Hematopoietic multipotent progenitor cell (in vitro differentiated cells): ENCODE data around the gene DST. TPM values are rescaled to one million over a fixed set of nuclear protein-coding genes. Genes with fewer than 3 reads are reported as not detected.

Experiments used
- DNase-seq, 3 donors: peaks; one replicate each; pipeline ENCODE4 v3.0.0-alpha.2; 2011 to 2015; ENCODE audit warnings: low read depth in 2 of 3, low spot score in 2 of 3
- total RNA-seq: library from RNA; depleted of rRNA; stranded (reverse); fragments of >200 nt; gene quantifications from one replicate; pipeline ENCODE4 v1.2.3, GENCODE V29; 2012

The DST gene
- total RNA-seq, 1 donor = 53.3 TPM

DNA sequence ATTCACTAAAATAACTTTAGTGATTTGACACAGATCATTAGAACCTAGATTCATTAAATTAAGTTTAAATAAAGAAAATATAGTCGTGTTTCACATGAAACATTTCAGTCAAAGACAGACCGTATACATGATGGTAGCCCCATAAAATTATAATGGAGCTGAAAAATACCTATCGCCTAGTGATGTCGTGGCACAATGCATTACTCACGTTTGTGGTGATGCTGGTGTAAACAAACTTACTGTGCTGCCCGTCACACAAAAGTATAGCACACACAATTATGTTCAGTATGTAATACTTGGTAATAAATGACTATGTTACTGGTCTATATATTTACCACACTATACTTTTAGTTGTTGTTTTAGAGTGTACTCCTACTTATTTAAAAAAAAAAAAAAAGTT lies 17.3 kb downstream of the DST start:
- no peak for DNase-seq

GRCh38 chr6:56624728-56625069 lies 18.0 kb downstream of the DST start:
- no peak for DNase-seq

- DNase-seq = no peak
Measured at GRCh38 chr6:56624046-56624727, 18.5 kb downstream of the DST start.

GRCh38 chr6:56620229-56620868 lies 22.3 kb downstream of the DST start:
- no peak for DNase-seq

DNA sequence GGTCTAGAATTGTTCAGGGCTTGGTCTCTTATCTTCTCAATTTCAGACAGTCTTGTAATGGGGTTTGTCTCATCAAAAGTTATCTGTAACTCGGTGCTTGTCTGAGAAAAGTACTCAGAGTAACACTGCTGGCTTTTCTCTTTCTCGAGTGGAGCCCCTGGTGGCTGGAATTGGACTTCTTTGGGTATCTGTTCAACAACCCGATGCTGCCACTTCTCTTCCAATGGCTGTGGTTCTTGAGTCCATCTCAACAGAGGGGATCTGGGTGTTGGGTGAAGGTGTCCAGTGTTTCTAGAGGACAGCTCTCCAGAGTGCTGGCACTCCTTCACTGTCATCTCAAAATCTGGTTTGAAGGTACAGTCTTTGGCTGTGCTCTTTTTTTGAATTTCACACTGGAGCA lies 24.6 kb downstream of the DST start:
- no peak for DNase-seq

GRCh38 chr6:56616967-56617366 lies 25.7 kb downstream of the DST start:
- no peak for DNase-seq

DNA sequence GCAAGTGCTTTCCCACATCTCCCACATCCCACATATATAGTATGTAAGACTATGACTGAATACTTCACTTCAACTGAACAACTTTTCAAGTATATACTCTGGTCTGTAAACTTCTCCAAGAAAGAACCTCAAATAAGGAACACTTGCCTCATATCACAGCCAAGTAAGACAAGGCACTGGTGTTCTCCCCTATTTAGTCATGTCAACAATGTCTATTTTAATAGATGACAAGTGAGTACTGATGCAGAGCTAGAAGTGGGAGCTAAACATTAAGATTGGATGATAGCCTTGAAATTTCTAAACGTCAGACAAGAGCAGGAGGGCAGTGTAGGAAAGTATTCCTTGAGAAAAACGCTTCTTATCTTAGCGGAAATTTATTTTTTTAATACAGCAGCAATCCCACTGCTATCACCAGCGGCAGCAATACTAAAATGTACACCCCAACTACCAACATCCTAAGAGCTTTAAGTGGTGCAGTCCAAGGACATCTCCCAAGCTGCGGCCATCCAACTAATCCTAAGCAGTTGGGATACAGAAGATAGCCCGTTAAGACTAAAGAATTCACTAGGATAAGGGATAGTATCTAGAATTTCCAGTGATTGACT lies 29.3 kb downstream of the DST start:
- DNase-seq = no peak

GRCh38 chr6:56608332-56608731 lies 34.4 kb downstream of the DST start:
- DNase-seq = no peak

- DNase-seq = no peak
Measured at GRCh38 chr6:56607111-56607752, 35.5 kb downstream of the DST start.

- DNase-seq = no peak
Measured at GRCh38 chr6:56605435-56605834, 37.3 kb downstream of the DST start.

DNA sequence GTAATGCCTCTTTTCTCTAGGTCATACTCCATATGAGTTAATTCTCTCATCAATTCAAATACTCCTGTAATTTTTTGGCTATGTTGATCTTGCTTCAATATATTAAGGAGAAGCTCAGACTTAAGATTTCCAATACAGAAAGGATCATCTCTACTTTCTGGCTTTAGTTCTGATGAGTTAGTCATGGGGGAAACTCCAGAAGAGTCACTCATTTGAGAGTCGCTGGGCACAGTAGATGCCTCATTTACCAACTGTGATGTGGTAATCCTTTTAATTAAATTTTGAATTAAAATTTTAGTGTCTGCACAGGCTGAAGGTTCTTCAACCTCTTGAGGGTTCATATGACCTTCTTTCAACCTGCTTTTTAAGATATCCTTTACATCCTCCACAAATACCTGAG lies 38.5 kb downstream of the DST start:
- no peak for DNase-seq

DNA sequence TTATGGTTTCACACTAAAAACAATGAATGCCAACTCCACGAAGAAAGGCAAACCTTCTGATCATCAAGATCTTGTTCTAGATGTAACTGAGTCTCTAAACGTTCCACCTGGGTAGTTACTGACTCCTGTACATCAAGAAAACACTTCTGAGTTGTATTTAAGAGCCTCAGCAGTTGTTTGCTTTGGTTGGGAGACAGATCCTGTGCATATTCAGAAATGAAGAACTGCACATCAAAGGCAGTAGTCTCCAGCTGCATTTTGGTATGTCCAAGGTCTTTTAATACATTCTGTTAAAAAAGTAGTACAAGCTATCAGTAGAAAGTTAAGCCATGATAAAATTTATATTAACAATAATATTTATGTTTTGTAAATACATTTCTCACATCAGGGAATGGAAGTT lies 41.3 kb downstream of the DST start:
- DNase-seq = no peak

DNA sequence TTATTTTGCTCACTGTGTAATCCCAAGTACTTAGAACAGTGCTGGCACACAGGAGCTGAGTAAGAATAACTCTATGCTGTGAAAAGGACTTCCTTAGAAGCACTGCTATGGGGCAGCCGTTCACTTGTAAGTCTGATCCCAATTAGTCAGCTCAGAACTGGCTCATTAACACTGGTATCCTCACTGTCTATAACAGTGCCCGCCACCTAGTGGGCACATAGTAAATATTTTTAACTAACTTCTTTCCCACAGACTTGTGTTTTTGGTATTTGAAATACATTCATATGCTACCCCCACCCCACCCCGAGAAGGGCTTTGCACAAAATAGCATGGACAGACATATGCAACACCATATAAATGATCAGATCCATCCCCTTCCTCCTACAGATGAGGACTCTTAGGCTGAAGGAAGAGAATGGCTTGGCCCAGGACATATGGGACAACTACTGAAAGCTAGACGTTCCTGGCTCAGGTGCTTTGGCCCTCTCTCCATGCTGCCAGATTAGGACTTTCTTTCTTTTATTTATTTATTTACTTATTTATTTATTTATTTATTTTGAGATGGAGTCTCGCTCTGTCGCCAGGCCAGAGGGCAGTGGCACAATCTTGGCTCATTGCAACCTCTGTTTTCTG lies 47.1 kb downstream of the DST start:
- DNase-seq = peak in 2 of 3 donors; percentile 41 to 62

- no peak for DNase-seq
Measured at GRCh38 chr6:56594699-56595098, 48.0 kb downstream of the DST start.

DNA sequence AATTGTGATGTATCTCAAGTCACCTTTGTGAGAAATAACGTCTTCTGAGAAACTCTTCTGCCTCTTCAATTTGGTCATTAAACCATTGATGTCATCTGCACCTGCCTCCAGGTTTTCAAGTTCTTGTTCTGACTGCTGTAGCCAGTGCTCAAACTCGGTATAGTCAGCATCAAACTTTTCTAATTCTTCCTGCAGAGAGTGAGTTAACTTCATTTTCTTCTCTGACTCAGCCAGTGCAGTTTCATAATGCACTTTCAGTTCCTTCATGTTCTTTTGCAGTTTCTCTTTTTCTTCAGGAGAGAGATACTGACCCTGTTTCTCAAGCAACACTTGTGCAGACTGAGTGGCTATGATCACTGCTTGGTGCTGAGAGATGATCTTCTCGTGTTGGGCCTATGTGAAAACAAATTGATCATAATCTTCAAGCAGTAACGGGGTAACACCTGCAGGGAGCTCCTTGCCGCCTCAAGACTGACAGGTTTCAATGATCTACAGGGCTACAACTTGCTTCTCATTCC lies 48.8 kb downstream of the DST start:
- no peak for DNase-seq

DNA sequence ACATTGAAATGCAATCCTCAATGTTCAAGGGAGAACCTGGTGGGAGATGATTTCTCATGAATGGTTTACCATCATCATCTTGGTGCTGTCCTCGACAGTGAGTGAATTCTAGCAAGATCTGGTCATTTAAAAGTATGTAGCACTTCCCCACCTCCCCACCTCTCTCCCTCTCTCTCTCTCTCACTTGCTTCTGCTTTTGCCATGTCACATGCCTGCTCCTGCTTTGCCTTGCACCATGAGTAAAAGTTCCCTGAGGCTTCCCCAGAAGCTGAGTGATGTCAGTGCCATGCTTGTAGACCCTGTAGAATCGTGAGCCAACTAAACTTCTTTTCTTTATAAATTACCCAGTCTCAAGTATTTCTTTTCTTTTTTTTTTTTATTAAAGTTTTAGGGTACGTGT lies 60.5 kb downstream of the DST start:
- DNase-seq = no peak

GRCh38 chr6:56581296-56581925 lies 61.3 kb downstream of the DST start:
- DNase-seq = no peak

DNA sequence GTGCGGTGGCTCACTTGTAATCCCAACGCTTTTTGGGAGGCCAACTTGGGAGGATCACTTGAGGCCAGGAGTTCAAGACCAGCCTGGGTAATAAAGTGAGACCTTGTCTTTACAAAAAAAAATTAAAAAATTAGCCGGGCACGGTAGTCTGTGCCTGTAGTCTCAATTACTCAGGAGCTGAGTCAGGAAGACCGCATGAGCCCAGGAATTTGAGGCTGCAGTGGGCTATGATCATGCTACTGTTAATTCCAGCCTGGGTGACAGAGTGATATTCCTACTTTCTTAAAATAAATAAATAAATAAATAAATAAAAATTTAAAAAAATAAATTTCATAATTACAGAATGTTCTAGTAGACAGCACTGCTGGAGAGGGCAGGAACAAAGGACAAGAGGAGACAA lies 62.4 kb downstream of the DST start:
- DNase-seq = no peak

DNA sequence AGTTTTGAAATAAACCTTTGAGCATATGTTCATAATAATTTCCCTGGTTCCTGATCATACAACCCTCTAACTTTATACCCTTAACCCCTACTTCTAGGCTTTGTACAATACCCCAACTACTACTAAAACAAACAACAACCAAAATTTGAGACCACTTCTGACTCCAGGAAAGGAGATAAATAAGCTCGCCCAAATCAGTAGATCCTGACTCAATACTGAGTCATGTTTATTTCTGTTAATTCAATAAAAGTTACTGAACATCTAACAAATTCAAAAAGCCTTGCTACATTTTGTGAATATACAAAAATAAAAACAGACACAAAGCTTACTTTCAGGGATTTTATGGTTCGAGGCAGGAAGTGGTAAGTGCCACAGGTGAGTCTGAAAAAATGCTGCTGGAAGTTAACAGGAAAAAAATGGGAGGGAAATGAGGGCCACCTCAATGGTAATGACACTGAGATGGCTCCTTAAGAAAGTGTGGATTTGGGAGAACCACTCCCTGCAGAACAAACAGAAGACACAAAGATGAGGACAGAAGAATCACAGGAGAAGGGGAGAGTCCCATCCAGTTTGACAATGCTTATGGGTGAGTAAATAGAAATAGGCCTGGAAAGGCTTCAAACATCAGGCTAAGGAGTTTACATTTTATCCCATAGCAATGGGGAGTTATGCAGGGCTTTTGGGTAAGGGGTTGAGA lies 63.4 kb downstream of the DST start:
- DNase-seq = no peak

GRCh38 chr6:56575736-56576135 lies 67.0 kb downstream of the DST start:
- no peak for DNase-seq
